PC-3 (cell line): Measurements from ENCODE around the gene SCD5. TPM values are rescaled to one million over a fixed set of nuclear protein-coding genes. Genes with fewer than 3 reads are reported as not detected.

Experiments used
- ATAC-seq: fragments of 200-7000 bp; cut with Tn5 transposase; 2 replicates; pipeline ENCODE4 v1.9.1; 2020; ENCODE audit warnings: mild to moderate bottlenecking, moderate library complexity
- BruUV-seq: library from RNA; stranded (reverse); fragments of 400-500 nt; replicated peaks from 2 replicates; lab custom pipeline; 2021; lab: Mats Ljungman, UMichigan
- CTCF ChIA-PET: fragments of 300-600 bp; sonication (Branson Sonifier 250); formaldehyde crosslinking; loops from one replicate; lab custom pipeline; 2022; ENCODE audit warnings: antibody characterized with exemption; lab: Charles Lee
- POLR2A ChIA-PET: fragments of 300-600 bp; sonication (Branson Sonifier 250); formaldehyde crosslinking; loops from one replicate; lab custom pipeline; 2022; ENCODE audit warnings: antibody characterized with exemption; ENCODE audit not compliant: unreplicated experiment; lab: Charles Lee
- DNase-seq: peaks from one replicate; pipeline ENCODE4 v3.0.0-alpha.2; 2015
- H2AFZ ChIP-seq: fragments of 300-600 bp; sonication (generic); 2 replicates; pipeline ENCODE4 v1.6.0; 2016; ENCODE audit warnings: antibody characterized with exemption, low read length
- H3F3A ChIP-seq: fragments of 300-600 bp; sonication (generic); one replicate; pipeline ENCODE4 v1.6.0; 2017; ENCODE audit warnings: antibody characterized with exemption, low read length, control low read depth, mild to moderate bottlenecking; ENCODE audit not compliant: unreplicated experiment
- H3K27ac ChIP-seq: fragments of 300-600 bp; sonication (generic); 2 replicates; pipeline ENCODE4 v1.5.1; 2016; ENCODE audit warnings: mild to moderate bottlenecking, low read length
- H3K27me3 ChIP-seq: fragments of 300-600 bp; sonication (generic); 2 replicates; pipeline ENCODE4 v1.6.1; 2016; ENCODE audit warnings: low read length, mixed read lengths
- H3K36me3 ChIP-seq: fragments of 300-600 bp; sonication (generic); 2 replicates; pipeline ENCODE4 v1.6.1; 2016; ENCODE audit warnings: low read depth, mixed run types, low read length, mixed read lengths
- H3K4me1 ChIP-seq: fragments of 300-600 bp; sonication (generic); 2 replicates; pipeline ENCODE4 v1.5.1; 2016; ENCODE audit warnings: low read length; ENCODE audit not compliant: insufficient read depth
- H3K4me2 ChIP-seq: fragments of 300-600 bp; sonication (generic); 2 replicates; pipeline ENCODE4 v1.6.0; 2016; ENCODE audit warnings: low read length
- H3K4me3 ChIP-seq: fragments of 300-600 bp; sonication (generic); 2 replicates; pipeline ENCODE4 v1.5.1; 2016; ENCODE audit warnings: mild to moderate bottlenecking, low read length, mixed read lengths
- H3K79me2 ChIP-seq: fragments of 300-600 bp; sonication (generic); 2 replicates; pipeline ENCODE4 v1.6.1; 2017; ENCODE audit warnings: low read length, mixed read lengths
- H3K9ac ChIP-seq: fragments of 300-600 bp; sonication (generic); 2 replicates; pipeline ENCODE4 v1.6.0; 2016; ENCODE audit warnings: mild to moderate bottlenecking, low read length
- H3K9me2 ChIP-seq: fragments of 300-600 bp; sonication (generic); replicated peaks from 2 replicates; pipeline ENCODE4 v1.6.1; 2016; ENCODE audit warnings: mixed run types, low read length, mixed read lengths
- H3K9me3 ChIP-seq: fragments of 300-600 bp; sonication (generic); 2 replicates; pipeline ENCODE4 v1.6.1; 2016; ENCODE audit warnings: low read length, mixed read lengths
- H4K20me1 ChIP-seq: fragments of 300-600 bp; sonication (generic); 2 replicates; pipeline ENCODE4 v1.6.1; 2016; ENCODE audit warnings: low read length, mixed read lengths
- CTCF ChIP-seq: fragments of 300-600 bp; sonication (generic); conservative IDR thresholded peaks from 2 replicates; pipeline ENCODE4 v1.5.1; 2017; ENCODE audit warnings: antibody characterized with exemption, low read depth, mild to moderate bottlenecking, low read length
- EZH2 ChIP-seq: fragments of 300-600 bp; sonication (generic); IDR thresholded peaks from one replicate; pipeline ENCODE4 v1.6.1; 2017; ENCODE audit warnings: antibody characterized with exemption, mild to moderate bottlenecking, low read length; ENCODE audit not compliant: unreplicated experiment
- EZH2phosphoT487 ChIP-seq: fragments of 300-600 bp; sonication (generic); IDR thresholded peaks from 2 replicates; pipeline ENCODE4 v1.6.1; 2018; ENCODE audit warnings: mild to moderate bottlenecking, antibody characterized with exemption, low read length, borderline replicate concordance
- intact Hi-C: fragments of 100-400 bp; cut with micrococcal nuclease; formaldehyde crosslinking; loops from 2 replicates; pipeline ENCODE4 v1.9.0; 2023
- total RNA-seq: library from RNA; depleted of rRNA; stranded (reverse); fragments of >200 nt; gene quantifications from 2 replicates; pipeline ENCODE4 v1.2.3, GENCODE V29; 2014

Gene SCD5
- total RNA-seq, 1 experiment from 2014 or later, result 3.8 TPM

- Histone ChIP-seq H3K27me3 (no peaks in the 10 kb centered on the region), H3K27ac (no peak overlapping the region), H4K20me1 (no peaks in the 10 kb centered on the region), H3K4me3 (no peak overlapping the region), H3K4me1 (no peaks in the 10 kb centered on the region), H3K9me2 (no peaks in the 10 kb centered on the region), H3F3A (no peaks in the 10 kb centered on the region), H3K4me2 (no peak overlapping the region), H3K9ac (no peak overlapping the region), H3K79me2 (no peaks in the 10 kb centered on the region), H3K36me3 (no peaks in the 10 kb centered on the region), H2AFZ (no peak overlapping the region), H3K9me3 (no peaks in the 10 kb centered on the region)
- POLR2A ChIA-PET, result no interaction called here
- CTCF ChIA-PET, result no interaction called here
- no TSS peak for BruUV-seq
- intact Hi-C loops, result no loop called here
- DNase-seq, result no peak
- TF ChIP-seq CTCF, result no peak
- TF ChIP-seq EZH2, result no peak
- TF ChIP-seq EZH2phosphoT487, result no peak
- no peak for ATAC-seq
Measured at GRCh38 chr4:82698412-82698811, 100.2 kb downstream of the SCD5 start.

GRCh38 chr4:82697561-82697960 lies 101.0 kb downstream of the SCD5 start:
- no peaks in the 10 kb centered on the region for H3K36me3 ChIP-seq
- no peaks in the 10 kb centered on the region for H4K20me1 ChIP-seq
- no peaks in the 10 kb centered on the region for H3F3A ChIP-seq
- H3K4me1 ChIP-seq, result no peaks in the 10 kb centered on the region
- ChIA-PET POLR2A (no interaction called here), CTCF (no interaction called here)
- H3K4me2 ChIP-seq, result no peak overlapping the region
- intact Hi-C loops, result no loop called here
- no peak overlapping the region for H3K27ac ChIP-seq
- ATAC-seq, result no peak
- no peaks in the 10 kb centered on the region for H3K9me2 ChIP-seq
- H3K27me3 ChIP-seq, result no peaks in the 10 kb centered on the region
- no peak overlapping the region for H3K4me3 ChIP-seq
- no peaks in the 10 kb centered on the region for H3K9me3 ChIP-seq
- H3K9ac ChIP-seq, result no peak overlapping the region
- TF ChIP-seq EZH2 (no peak), CTCF (no peak), EZH2phosphoT487 (no peak)
- no peaks in the 10 kb centered on the region for H3K79me2 ChIP-seq
- H2AFZ ChIP-seq, result no peak overlapping the region
- no peak for DNase-seq
- BruUV-seq, result no TSS peak

GRCh38 chr4:82696117-82696860 lies 102.3 kb downstream of the SCD5 start:
- intact Hi-C loops, result no loop called here

More at GRCh38 chr4:82696117-82696860, 102.3 kb downstream of the SCD5 start:
- H3K9me3 ChIP-seq, result no peaks in the 10 kb centered on the region
- H3K27ac ChIP-seq, result no peak overlapping the region
- no TSS peak for BruUV-seq
- POLR2A ChIA-PET, result no interaction called here
- H3K27me3 ChIP-seq, result no peaks in the 10 kb centered on the region
- DNase-seq (no peak), ATAC-seq (no peak)
- H2AFZ ChIP-seq, result no peak overlapping the region
- CTCF ChIA-PET, result no interaction called here
- H3F3A ChIP-seq, result no peaks in the 10 kb centered on the region
- H3K4me3 ChIP-seq, result no peak overlapping the region
- no peak for TF ChIP-seq EZH2
- no peak for TF ChIP-seq CTCF
- no peak for TF ChIP-seq EZH2phosphoT487
- no peaks in the 10 kb centered on the region for H3K36me3 ChIP-seq
- H4K20me1 ChIP-seq, result no peaks in the 10 kb centered on the region
- H3K79me2 ChIP-seq, result no peaks in the 10 kb centered on the region
- H3K9me2 ChIP-seq, result no peaks in the 10 kb centered on the region
- no peak overlapping the region for H3K4me2 ChIP-seq
- no peak overlapping the region for H3K9ac ChIP-seq
- H3K4me1 ChIP-seq, result no peaks in the 10 kb centered on the region
